Measurements from ENCODE around the gene CTSZ. TPM values are rescaled to one million over a fixed set of nuclear protein-coding genes. Genes with fewer than 3 reads are reported as not detected.
A peak's percentile ranks its signal among the peaks of the same experiment; 100 is the strongest.
"Not testable (repeated sequence)": the region's sequence is repeated elsewhere in the genome, so short reads cannot be mapped to it uniquely, and the experiment has no call there.

The CTSZ gene
- total RNA-seq, 1 donor from 2014 or later, result 61.4 TPM

DNA sequence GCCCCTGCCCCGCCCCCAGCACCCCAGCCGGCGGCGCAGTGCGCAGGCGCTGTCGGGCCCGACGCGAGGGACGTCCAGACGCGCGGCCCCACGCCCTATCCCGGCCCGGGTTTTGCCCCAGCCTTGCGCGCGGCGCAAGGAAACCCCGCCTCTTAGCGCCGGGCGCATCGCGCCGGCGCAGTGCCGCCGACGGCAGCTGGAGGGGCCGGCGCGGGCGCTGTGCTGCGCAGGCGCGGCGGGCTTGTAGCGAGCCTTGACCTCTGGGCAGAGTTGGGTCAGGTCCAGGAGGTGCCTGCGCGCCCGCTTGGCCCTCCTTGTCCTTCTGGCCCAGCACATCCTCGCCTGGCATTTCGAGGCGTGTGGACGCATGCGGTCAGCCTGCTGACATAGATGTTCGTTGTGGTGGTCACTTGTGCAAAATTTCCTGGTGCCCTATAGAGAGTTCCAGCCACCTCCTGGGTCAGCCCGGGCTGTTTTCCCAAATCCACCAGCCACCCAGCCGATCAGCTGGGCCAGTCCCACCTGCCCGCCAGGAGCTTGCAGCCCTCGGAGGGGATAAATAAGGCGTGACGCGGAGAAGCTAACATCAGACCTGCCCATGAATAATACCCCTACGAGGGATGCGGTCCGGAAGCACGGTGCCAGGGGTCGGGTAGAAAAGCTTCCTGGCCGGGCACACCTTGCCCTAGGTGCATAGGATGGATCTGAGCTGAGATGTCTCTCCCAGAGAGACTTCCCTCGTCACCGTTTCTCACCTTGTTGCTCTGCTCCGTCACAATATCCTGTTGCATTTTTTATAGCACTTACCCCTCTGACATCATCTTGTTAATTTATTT lies 36.0 kb upstream of the CTSZ start:
- H3K9me3 Mint-ChIP-seq (ENCODE audit: low read depth), result no peaks in the 10 kb centered on the region
- H3K27me3 Mint-ChIP-seq, result peaks cover 7% of the 10 kb centered on the region
- DNase-seq (ENCODE audit: low spot score, unreplicated experiment), result peak; percentile 88
- TF ChIP-seq, protein P1, sequence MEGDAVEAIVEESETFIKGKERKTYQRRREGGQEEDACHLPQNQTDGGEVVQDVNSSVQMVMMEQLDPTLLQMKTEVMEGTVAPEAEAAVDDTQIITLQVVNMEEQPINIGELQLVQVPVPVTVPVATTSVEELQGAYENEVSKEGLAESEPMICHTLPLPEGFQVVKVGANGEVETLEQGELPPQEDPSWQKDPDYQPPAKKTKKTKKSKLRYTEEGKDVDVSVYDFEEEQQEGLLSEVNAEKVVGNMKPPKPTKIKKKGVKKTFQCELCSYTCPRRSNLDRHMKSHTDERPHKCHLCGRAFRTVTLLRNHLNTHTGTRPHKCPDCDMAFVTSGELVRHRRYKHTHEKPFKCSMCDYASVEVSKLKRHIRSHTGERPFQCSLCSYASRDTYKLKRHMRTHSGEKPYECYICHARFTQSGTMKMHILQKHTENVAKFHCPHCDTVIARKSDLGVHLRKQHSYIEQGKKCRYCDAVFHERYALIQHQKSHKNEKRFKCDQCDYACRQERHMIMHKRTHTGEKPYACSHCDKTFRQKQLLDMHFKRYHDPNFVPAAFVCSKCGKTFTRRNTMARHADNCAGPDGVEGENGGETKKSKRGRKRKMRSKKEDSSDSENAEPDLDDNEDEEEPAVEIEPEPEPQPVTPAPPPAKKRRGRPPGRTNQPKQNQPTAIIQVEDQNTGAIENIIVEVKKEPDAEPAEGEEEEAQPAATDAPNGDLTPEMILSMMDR (IDR thresholded peaks at IDR 0.05; ENCODE audit: unreplicated experiment), result no peak
- H3K4me3 Mint-ChIP-seq (ENCODE audit: low read depth), result peak overlapping the region; percentile 91
- peaks cover 16% of the 10 kb centered on the region for H3K4me1 Mint-ChIP-seq (ENCODE audit: low read depth)
- H3K27ac Mint-ChIP-seq, result peak overlapping the region; percentile 97
- H3K36me3 Mint-ChIP-seq (ENCODE audit: insufficient read depth), result peaks cover 3% of the 10 kb centered on the region

DNA sequence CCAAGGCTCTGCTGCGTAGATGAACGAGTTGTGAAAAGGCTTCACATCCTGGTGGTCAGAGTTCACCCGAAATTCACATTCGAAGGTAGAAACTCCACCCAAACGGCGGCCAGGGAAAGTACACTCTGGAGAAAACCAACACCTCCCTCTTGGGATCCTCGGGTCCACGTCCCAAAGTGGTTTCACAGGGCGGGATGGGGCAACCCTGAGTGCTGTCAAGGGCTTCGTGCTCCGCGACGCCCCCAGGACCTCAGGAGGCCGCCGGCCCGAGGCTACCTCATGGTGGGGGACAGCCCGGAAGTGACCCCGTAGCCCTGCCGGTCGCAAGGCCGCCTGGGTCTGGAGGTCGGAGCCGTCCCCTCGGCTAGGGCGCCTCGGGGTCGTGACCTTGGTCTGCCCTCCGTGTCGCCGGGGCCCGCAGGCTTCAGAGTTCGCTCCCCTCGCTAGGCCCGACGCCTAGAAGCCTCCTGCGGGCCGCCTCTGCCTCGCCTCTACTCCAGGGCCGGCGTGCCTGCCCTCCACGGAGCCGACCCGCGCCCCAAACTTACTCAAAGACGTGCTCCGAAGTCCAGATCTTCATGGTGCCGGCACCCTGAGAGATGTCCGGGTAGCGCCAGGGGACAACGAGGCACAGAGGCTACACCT lies 35.2 kb upstream of the CTSZ start, which contains the start of gene PRELID3B:
TSS of gene PRELID3B (minus strand) at position 636 of the 645 bp plus-strand sequence. CDS start at position 580, 56 bp downstream.
- H3K9me3 Mint-ChIP-seq (ENCODE audit: low read depth), result no peaks in the 10 kb centered on the region
- TF ChIP-seq, protein P1 (IDR thresholded peaks at IDR 0.05; ENCODE audit: unreplicated experiment), result no peak
- H3K4me3 Mint-ChIP-seq (ENCODE audit: low read depth), result peak within 1 kb of the TSS; percentile 91
- peaks cover 4% of the 10 kb centered on the region for H3K27me3 Mint-ChIP-seq
- peaks cover 16% of the 10 kb centered on the region for H3K4me1 Mint-ChIP-seq (ENCODE audit: low read depth)
- no peak for DNase-seq (ENCODE audit: low spot score, unreplicated experiment)
- H3K27ac Mint-ChIP-seq, result peak within 1 kb of the TSS; percentile 97
- peaks cover 3% of the 10 kb centered on the region for H3K36me3 Mint-ChIP-seq (ENCODE audit: insufficient read depth)

DNA sequence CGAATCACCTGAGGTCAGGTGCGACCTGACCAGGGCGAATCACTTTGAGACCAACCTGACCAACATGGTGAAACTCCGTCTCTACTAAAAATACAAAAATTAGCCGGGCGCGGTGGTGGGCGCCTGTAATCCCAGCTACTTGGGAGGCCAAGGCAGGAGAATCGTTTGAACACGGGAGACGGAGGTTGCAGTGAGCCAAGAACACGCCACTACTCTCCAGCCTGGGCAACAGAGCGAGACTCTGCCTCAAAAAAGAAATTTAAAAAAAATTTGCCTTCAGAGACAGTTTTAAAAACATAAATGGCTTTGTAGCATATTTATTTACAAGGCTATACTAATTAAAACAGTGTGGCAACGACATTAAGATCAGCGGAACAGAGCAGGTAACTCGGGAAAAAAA lies 34.4 kb upstream of the CTSZ start:
- H3K36me3 Mint-ChIP-seq (ENCODE audit: insufficient read depth); H3K27me3 Mint-ChIP-seq; H3K9me3 Mint-ChIP-seq (ENCODE audit: low read depth); DNase-seq (ENCODE audit: low spot score, unreplicated experiment); H3K27ac Mint-ChIP-seq: not testable (repeated sequence)
- Mint-ChIP-seq H3K4me1 (ENCODE audit: low read depth) (peaks cover 16% of the 10 kb centered on the region), H3K4me3 (ENCODE audit: low read depth) (peak overlapping the region; percentile 91)

DNA sequence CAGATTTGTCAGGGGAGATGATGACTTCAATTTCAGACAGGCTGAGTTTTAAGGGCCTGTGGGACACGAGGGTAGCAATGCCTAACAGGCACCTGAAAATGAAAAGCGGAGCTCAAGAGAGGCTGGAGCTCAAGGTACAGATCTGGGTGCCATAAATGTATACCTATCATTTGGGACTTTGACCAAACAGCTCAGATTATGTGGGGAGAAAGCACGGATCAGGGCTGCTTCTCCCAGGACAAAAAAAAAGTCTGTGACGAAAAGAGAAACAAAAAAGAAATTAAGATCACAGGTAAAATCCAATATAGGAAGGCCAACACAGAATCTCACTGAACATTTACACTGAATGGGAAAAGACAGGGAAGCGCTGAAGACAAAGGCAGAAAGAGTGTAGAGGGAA lies 33.6 kb upstream of the CTSZ start:
- H3K36me3 Mint-ChIP-seq (ENCODE audit: insufficient read depth), result peaks cover 9% of the 10 kb centered on the region
- H3K4me1 Mint-ChIP-seq (ENCODE audit: low read depth), result peaks cover 16% of the 10 kb centered on the region
- no peak for DNase-seq (ENCODE audit: low spot score, unreplicated experiment)
- no peaks in the 10 kb centered on the region for H3K27me3 Mint-ChIP-seq
- no peaks in the 10 kb centered on the region for H3K9me3 Mint-ChIP-seq (ENCODE audit: low read depth)
- TF ChIP-seq, protein P1 (IDR thresholded peaks at IDR 0.05; ENCODE audit: unreplicated experiment), result no peak
- H3K27ac Mint-ChIP-seq, result peak overlapping the region; percentile 14
- peak overlapping the region; percentile 91 for H3K4me3 Mint-ChIP-seq (ENCODE audit: low read depth)

DNA sequence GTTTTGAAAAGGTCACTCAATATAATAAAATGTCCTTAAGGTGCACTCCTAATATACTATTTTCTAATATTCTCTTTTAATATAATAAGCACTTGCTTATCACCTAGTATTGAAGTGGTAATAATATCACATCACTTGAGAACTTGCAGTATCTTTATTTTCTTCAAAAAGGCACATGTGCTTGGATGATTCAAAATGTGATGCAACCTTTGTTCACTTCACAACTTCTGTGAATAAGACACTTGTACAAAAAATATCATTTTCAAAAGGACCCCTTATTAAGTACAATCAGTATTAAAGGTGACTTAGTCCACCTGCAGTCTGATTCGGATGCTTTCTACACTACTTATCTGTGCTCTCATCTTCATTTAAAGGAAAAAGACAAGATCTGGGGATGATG lies 32.2 kb upstream of the CTSZ start:
- no peak overlapping the region for H3K4me3 Mint-ChIP-seq (ENCODE audit: low read depth)
- peaks cover 14% of the 10 kb centered on the region for H3K36me3 Mint-ChIP-seq (ENCODE audit: insufficient read depth)

More for the DNA sequence above, 32.2 kb upstream of the CTSZ start:
- H3K9me3 Mint-ChIP-seq (ENCODE audit: low read depth), result no peaks in the 10 kb centered on the region
- H3K27ac Mint-ChIP-seq, result no peak overlapping the region
- DNase-seq (ENCODE audit: low spot score, unreplicated experiment), result no peak
- TF ChIP-seq, protein P1 (IDR thresholded peaks at IDR 0.05; ENCODE audit: unreplicated experiment), result no peak
- H3K27me3 Mint-ChIP-seq, result no peaks in the 10 kb centered on the region
- peaks cover 16% of the 10 kb centered on the region for H3K4me1 Mint-ChIP-seq (ENCODE audit: low read depth)
